HepG2 (cell line): ENCODE data around the gene RHEBL1. TPM values are rescaled to one million over a fixed set of nuclear protein-coding genes. Genes with fewer than 3 reads are reported as not detected.

ENCODE experiments used
- ARNT2 ChIP-seq: sonication (generic); formaldehyde crosslinking; IDR thresholded peaks from 2 replicates; pipeline ENCODE4 v1.8.0; 2022; ENCODE audit warnings: mild to moderate bottlenecking, low read depth, missing genetic modification reagents, moderate library complexity
- EZH2 ChIP-seq: conservative IDR thresholded peaks from 2 replicates; pipeline ENCODE4 v1.6.1; 2012; ENCODE audit warnings: mild to moderate bottlenecking, low read depth, low read length, moderate library complexity
- FLYWCH1 ChIP-seq: sonication (generic); formaldehyde crosslinking; IDR thresholded peaks from 2 replicates; pipeline ENCODE4 v1.8.1; 2023; ENCODE audit warnings: mild to moderate bottlenecking, missing genetic modification reagents
- GABPB1 ChIP-seq: IDR thresholded peaks from 2 replicates; pipeline ENCODE4 v1.6.1; 2016; ENCODE audit warnings: mild to moderate bottlenecking, missing genetic modification reagents, moderate library complexity, missing compliant biosample characterization
- HBP1 ChIP-seq: IDR thresholded peaks from 2 replicates; pipeline ENCODE4 v1.6.1; 2016; ENCODE audit warnings: low read depth, control low read depth
- HNRNPLL ChIP-seq: fragments of 200-400 bp; formaldehyde crosslinking; IDR thresholded peaks from 2 replicates; pipeline ENCODE4 v1.6.1; 2017; ENCODE audit warnings: mild to moderate bottlenecking, low read depth, low read length; ENCODE audit not compliant: poor library complexity, severe bottlenecking
- MIER2 ChIP-seq: IDR thresholded peaks from 2 replicates; pipeline ENCODE4 v1.6.1; 2016; ENCODE audit warnings: missing biosample characterization, missing genetic modification reagents
- MTA3 ChIP-seq: sonication (generic); formaldehyde crosslinking; IDR thresholded peaks from 2 replicates; pipeline ENCODE4 v1.4.0; 2020; ENCODE audit warnings: missing genetic modification reagents
- PAX8 ChIP-seq: sonication (generic); formaldehyde crosslinking; IDR thresholded peaks from 2 replicates; pipeline ENCODE4 v1.8.0; 2022; ENCODE audit warnings: mild to moderate bottlenecking, missing genetic modification reagents, borderline replicate concordance
- PRDM15 ChIP-seq: sonication (generic); formaldehyde crosslinking; IDR thresholded peaks from 2 replicates; pipeline ENCODE4 v1.4.0; 2020; ENCODE audit warnings: missing genetic modification reagents
- SUZ12 ChIP-seq: fragments of 150-350 bp; IDR thresholded peaks from 2 replicates; pipeline ENCODE4 v1.6.1; 2014; ENCODE audit warnings: low read depth, low read length
- THYN1 ChIP-seq: sonication (generic); formaldehyde crosslinking; IDR thresholded peaks from 2 replicates; pipeline ENCODE4 v1.8.1; 2023; ENCODE audit warnings: low read depth, mild to moderate bottlenecking, moderate library complexity, missing genetic modification reagents, borderline replicate concordance
- ZIK1 ChIP-seq: sonication (generic); formaldehyde crosslinking; IDR thresholded peaks from 2 replicates; pipeline ENCODE4 v1.5.0; 2020; ENCODE audit warnings: mild to moderate bottlenecking, low read depth, missing genetic modification reagents, borderline replicate concordance
- ZNF550 ChIP-seq: sonication (generic); formaldehyde crosslinking; IDR thresholded peaks from 2 replicates; pipeline ENCODE4 v1.4.0; 2020; ENCODE audit warnings: mild to moderate bottlenecking, missing genetic modification reagents, borderline replicate concordance
- ZNF572 ChIP-seq: sonication (generic); formaldehyde crosslinking; IDR thresholded peaks from 2 replicates; pipeline ENCODE4 v1.5.1; 2020; ENCODE audit warnings: mild to moderate bottlenecking, missing genetic modification reagents
- ZNF704 ChIP-seq: sonication (generic); formaldehyde crosslinking; IDR thresholded peaks from 2 replicates; pipeline ENCODE4 v1.8.1; 2023; ENCODE audit warnings: mild to moderate bottlenecking, inconsistent platforms, moderate library complexity, missing genetic modification reagents, borderline replicate concordance
- ZSCAN12 ChIP-seq: sonication (generic); formaldehyde crosslinking; IDR thresholded peaks from 2 replicates; pipeline ENCODE4 v1.9.0; 2021; ENCODE audit warnings: mild to moderate bottlenecking, missing genetic modification reagents
- polyA plus RNA-seq, 8 experiments: library from polyadenylated mRNA; depleted of rRNA in 3 of 8; stranded (reverse) in 7 of 8; unstranded in 1 of 8; fragments of >200 nt; fragmentation: Illumina TruSeq in 4 of 8; extraction: Trizol in 4 of 8; gene quantifications; 2 replicates each; pipeline versions ENCODE4 v1.2.1 to v1.2.3, GENCODE V29; 2011 to 2016; ENCODE audit warnings: low read depth in 4 of 8, missing spikeins in 1 of 8, mixed read lengths in 1 of 8; ENCODE audit not compliant: insufficient read depth in 1 of 8
- total RNA-seq, 5 experiments: library from RNA; depleted of rRNA; stranded (reverse); fragments of >200 nt; fragmentation: Illumina TruSeq; extraction: Trizol; gene quantifications; 2 replicates each; pipeline ENCODE4 v1.2.3, GENCODE V29; 2016; ENCODE audit warnings: low read depth in 1 of 5
- TF ChIP-seq, protein P1 (sequence below): sonication (generic); formaldehyde crosslinking; IDR thresholded peaks from 2 replicates; pipeline ENCODE4 v1.8.0; 2022; ENCODE audit warnings: mild to moderate bottlenecking, missing genetic modification reagents
- TF ChIP-seq, protein P2 (sequence below): sonication (generic); formaldehyde crosslinking; IDR thresholded peaks from 2 replicates; pipeline ENCODE4 v1.4.0; 2020; ENCODE audit warnings: missing genetic modification reagents

Gene RHEBL1
- total and polyA plus RNA-seq, 2 of the 13 experiments (the other 11 are each of a cell fraction or from before 2014, with no cell fraction given) = 1.4 to 2.5 TPM

GRCh38 chr12:49069507-49070346 lies at the start of gene RHEBL1 (continued):
- TF ChIP-seq ZNF704 (CRISPR knock-in tag) (peak; percentile 48; the same call in 1 of the 2 replicates), MTA3 (no peak), ZSCAN12 (CRISPR knock-in tag) (peak; percentile 45; the same call in 1 of the 2 replicates), EZH2 (no peak), THYN1 (no peak), ZNF572 (CRISPR knock-in tag) (0 out of 2 replicates have a peak, but pooled peaks have one; percentile 44), SUZ12 (no peak), ARNT2 (CRISPR knock-in tag) (peak; percentile 89), FLYWCH1 (CRISPR knock-in tag) (no peak), GABPB1 (CRISPR knock-in tag) (peak; percentile 77), PAX8 (CRISPR knock-in tag) (no peak), ZNF550 (CRISPR knock-in tag) (no peak), PRDM15 (no peak), HBP1 (no peak), ZIK1 (CRISPR knock-in tag) (peak; percentile 41; the same call in 1 of the 2 replicates), HNRNPLL (peak; percentile 72), MIER2 (CRISPR knock-in tag) (no peak)
- TF ChIP-seq, protein P1, sequence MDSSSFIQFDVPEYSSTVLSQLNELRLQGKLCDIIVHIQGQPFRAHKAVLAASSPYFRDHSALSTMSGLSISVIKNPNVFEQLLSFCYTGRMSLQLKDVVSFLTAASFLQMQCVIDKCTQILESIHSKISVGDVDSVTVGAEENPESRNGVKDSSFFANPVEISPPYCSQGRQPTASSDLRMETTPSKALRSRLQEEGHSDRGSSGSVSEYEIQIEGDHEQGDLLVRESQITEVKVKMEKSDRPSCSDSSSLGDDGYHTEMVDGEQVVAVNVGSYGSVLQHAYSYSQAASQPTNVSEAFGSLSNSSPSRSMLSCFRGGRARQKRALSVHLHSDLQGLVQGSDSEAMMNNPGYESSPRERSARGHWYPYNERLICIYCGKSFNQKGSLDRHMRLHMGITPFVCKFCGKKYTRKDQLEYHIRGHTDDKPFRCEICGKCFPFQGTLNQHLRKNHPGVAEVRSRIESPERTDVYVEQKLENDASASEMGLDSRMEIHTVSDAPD (CRISPR knock-in tag) = no peak
- TF ChIP-seq, protein P2, sequence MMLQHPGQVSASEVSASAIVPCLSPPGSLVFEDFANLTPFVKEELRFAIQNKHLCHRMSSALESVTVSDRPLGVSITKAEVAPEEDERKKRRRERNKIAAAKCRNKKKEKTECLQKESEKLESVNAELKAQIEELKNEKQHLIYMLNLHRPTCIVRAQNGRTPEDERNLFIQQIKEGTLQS (CRISPR knock-in tag) = no peak
